HepG2 (cell line): Measurements from ENCODE around the gene COPE.

Source experiments
- AFF4 ChIP-seq: sonication (generic); formaldehyde crosslinking; IDR thresholded peaks from 2 replicates; pipeline ENCODE4 v1.4.0; 2020; ENCODE audit warnings: missing genetic modification reagents
- BRCA1 ChIP-seq: sonication (generic); formaldehyde crosslinking; IDR thresholded peaks from 2 replicates; pipeline ENCODE4 v1.4.0; 2020; ENCODE audit warnings: missing genetic modification reagents
- HDAC2 ChIP-seq: sonication (generic); formaldehyde crosslinking; IDR thresholded peaks from 2 replicates; pipeline ENCODE4 v1.4.0; 2020; ENCODE audit warnings: missing genetic modification reagents
- JUND ChIP-seq: sonication (generic); formaldehyde crosslinking; IDR thresholded peaks from 2 replicates; pipeline ENCODE4 v1.8.0; 2022; ENCODE audit warnings: mild to moderate bottlenecking, missing genetic modification reagents
- RFX5 ChIP-seq: IDR thresholded peaks from 2 replicates; pipeline ENCODE4 v1.6.1; 2011; ENCODE audit warnings: low read depth, low read length, improper control_type of control experiment
- SMARCC2 ChIP-seq: fragments of 450-650 bp; IDR thresholded peaks from 2 replicates; pipeline ENCODE4 v1.6.1; 2017; ENCODE audit warnings: antibody characterized with exemption, mild to moderate bottlenecking
- TAF1 ChIP-seq: sonication (generic); formaldehyde crosslinking; IDR thresholded peaks from 2 replicates; pipeline ENCODE4 v1.4.0; 2020; ENCODE audit warnings: missing genetic modification reagents
- YY1 ChIP-seq: IDR thresholded peaks from 2 replicates; pipeline ENCODE4 v1.6.1; 2011; ENCODE audit warnings: low read length, low read depth, moderate library complexity, mild to moderate bottlenecking; ENCODE audit not compliant: insufficient read depth, insufficient replicate concordance
- ZBTB21 ChIP-seq: sonication (generic); formaldehyde crosslinking; IDR thresholded peaks from 2 replicates; pipeline ENCODE4 v1.4.0; 2020; ENCODE audit warnings: missing genetic modification reagents
- ZFP36L2 ChIP-seq: sonication (generic); formaldehyde crosslinking; IDR thresholded peaks from 2 replicates; pipeline ENCODE4 v1.4.0; 2020; ENCODE audit warnings: missing genetic modification reagents
- ZKSCAN8 ChIP-seq: IDR thresholded peaks from 2 replicates; pipeline ENCODE4 v1.6.1; 2016; ENCODE audit warnings: borderline replicate concordance, missing genetic modification reagents, missing compliant biosample characterization
- ZNF142 ChIP-seq: sonication (generic); formaldehyde crosslinking; IDR thresholded peaks from 2 replicates; pipeline ENCODE4 v1.4.0; 2020; ENCODE audit warnings: missing genetic modification reagents
- TF ChIP-seq, protein P1 (sequence below): sonication (generic); formaldehyde crosslinking; IDR thresholded peaks from 2 replicates; pipeline ENCODE4 v1.8.1; 2023; ENCODE audit warnings: mild to moderate bottlenecking, missing genetic modification reagents
- TF ChIP-seq, protein P2 (sequence below): sonication (generic); formaldehyde crosslinking; IDR thresholded peaks from 2 replicates; pipeline ENCODE4 v1.4.0; 2020; ENCODE audit warnings: missing genetic modification reagents

DNA sequence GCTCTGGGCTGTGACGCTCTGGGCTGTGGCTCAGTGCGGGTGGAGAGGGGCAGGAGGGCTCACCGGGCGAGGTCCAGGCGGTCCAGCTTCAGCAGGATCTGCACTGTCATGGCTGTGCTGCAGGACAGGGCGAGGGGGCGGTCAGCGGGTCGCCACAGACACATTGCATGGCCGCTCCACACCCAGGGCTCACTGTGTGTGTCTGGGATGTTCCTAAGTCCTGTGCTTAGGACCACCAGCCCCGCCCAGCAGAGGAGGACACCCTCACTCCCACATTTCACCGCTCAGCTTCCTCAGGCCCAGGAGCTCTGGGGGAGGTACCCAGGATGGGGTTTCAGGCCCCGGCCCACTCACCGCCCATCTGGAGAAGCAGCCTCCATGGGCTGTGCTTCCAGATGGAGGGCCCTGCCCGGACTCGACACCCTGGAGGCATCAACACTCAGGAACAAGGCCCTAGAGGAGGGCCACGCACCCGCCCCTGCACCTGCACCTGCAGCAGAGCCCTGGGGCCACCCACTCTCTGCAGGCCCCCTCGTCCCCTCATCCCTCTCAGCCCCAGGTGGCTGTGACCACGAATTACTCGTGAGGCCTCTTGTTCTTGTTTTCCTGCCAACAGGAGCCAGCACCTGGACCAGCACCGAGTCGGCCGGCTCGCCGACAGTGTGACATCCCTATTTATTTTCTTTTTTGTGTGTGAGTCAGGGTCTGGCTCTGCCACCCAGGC lies 13.5 kb downstream of the COPE start:
- TF ChIP-seq RFX5 = no peak
- TF ChIP-seq ZFP36L2 (CRISPR knock-in tag) = no peak
- TF ChIP-seq BRCA1 = no peak
- TF ChIP-seq AFF4 (CRISPR knock-in tag) = no peak
- TF ChIP-seq ZNF142 (CRISPR knock-in tag) = no peak
- TF ChIP-seq, protein P1, sequence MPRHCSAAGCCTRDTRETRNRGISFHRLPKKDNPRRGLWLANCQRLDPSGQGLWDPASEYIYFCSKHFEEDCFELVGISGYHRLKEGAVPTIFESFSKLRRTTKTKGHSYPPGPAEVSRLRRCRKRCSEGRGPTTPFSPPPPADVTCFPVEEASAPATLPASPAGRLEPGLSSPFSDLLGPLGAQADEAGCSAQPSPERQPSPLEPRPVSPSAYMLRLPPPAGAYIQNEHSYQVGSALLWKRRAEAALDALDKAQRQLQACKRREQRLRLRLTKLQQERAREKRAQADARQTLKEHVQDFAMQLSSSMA (CRISPR knock-in tag) = no peak
- TF ChIP-seq ZBTB21 (CRISPR knock-in tag) = no peak
- TF ChIP-seq TAF1 (CRISPR knock-in tag) = no peak
- no peak for TF ChIP-seq SMARCC2
- TF ChIP-seq JUND (CRISPR knock-in tag) = no peak
- no peak for TF ChIP-seq HDAC2 (CRISPR knock-in tag)
- TF ChIP-seq, protein P2, sequence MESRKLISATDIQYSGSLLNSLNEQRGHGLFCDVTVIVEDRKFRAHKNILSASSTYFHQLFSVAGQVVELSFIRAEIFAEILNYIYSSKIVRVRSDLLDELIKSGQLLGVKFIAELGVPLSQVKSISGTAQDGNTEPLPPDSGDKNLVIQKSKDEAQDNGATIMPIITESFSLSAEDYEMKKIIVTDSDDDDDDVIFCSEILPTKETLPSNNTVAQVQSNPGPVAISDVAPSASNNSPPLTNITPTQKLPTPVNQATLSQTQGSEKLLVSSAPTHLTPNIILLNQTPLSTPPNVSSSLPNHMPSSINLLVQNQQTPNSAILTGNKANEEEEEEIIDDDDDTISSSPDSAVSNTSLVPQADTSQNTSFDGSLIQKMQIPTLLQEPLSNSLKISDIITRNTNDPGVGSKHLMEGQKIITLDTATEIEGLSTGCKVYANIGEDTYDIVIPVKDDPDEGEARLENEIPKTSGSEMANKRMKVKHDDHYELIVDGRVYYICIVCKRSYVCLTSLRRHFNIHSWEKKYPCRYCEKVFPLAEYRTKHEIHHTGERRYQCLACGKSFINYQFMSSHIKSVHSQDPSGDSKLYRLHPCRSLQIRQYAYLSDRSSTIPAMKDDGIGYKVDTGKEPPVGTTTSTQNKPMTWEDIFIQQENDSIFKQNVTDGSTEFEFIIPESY (CRISPR knock-in tag) = no peak
- TF ChIP-seq YY1 = no peak
- no peak for TF ChIP-seq ZKSCAN8
